ENCODE measurements around the gene KNL1. TPM values are rescaled to one million over a fixed set of nuclear protein-coding genes. Genes with fewer than 3 reads are reported as not detected.

The KNL1 gene
- total RNA-seq, 1 donor from 2014 or later, result 6.0 TPM

GRCh38 chr15:40706121-40706520, 112.1 kb downstream of the KNL1 start:
- H3K27ac Mint-ChIP-seq (ENCODE audit: unreplicated experiment), result no peak overlapping the region

More at GRCh38 chr15:40706121-40706520, 112.1 kb downstream of the KNL1 start:
- Mint-ChIP-seq H3K9me3 (ENCODE audit: low read depth) (no peaks in the 10 kb centered on the region), H3K27me3 (ENCODE audit: low read depth) (no peaks in the 10 kb centered on the region), H3K4me1 (ENCODE audit: low read depth) (no peaks in the 10 kb centered on the region), H3K36me3 (ENCODE audit: low read depth) (peaks cover 13% of the 10 kb centered on the region), H3K4me3 (ENCODE audit: unreplicated experiment) (no peak overlapping the region)
- TF ChIP-seq CTCF (IDR thresholded peaks at IDR 0.05), result no peak
- no peak for DNase-seq (ENCODE audit: low spot score)

Other genes with a start within 250 kb of the KNL1 start
- gene PHGR1, start 243.2 kb upstream of the KNL1 start, total RNA-seq, result not detected in 3 replicates
- gene DISP2, start 236.0 kb upstream of the KNL1 start, total RNA-seq, result 1.3 to 2.2 TPM (median 1.4 TPM) in 3 replicates
- gene KNSTRN, start 211.5 kb upstream of the KNL1 start, total RNA-seq, result 20.9 to 28.4 TPM (median 27.9 TPM) in 3 replicates
- 42.0 to 58.9 TPM (median 42.5 TPM) in 3 replicates for gene IVD, start 188.5 kb upstream of the KNL1 start, total RNA-seq
- 24.4 to 26.4 TPM (median 24.8 TPM) in 3 replicates for gene BAHD1, start 153.3 kb upstream of the KNL1 start, total RNA-seq
- gene CHST14, start 123.3 kb upstream of the KNL1 start, total RNA-seq, result 45.4 to 46.2 TPM (median 45.7 TPM) in 3 replicates
- gene CCDC32, start 29.2 kb upstream of the KNL1 start, total RNA-seq, result 16.7 to 22.5 TPM (median 21.2 TPM) in 3 replicates
- 7.7 to 10.9 TPM (median 10.2 TPM) in 3 replicates for gene RPUSD2, start 24.9 kb upstream of the KNL1 start, total RNA-seq
- 6.9 to 13.0 TPM (median 9.4 TPM) in 3 replicates for gene RAD51, start 100.9 kb downstream of the KNL1 start, total RNA-seq
- gene RMDN3, start 161.0 kb downstream of the KNL1 start, total RNA-seq, result 27.5 to 30.1 TPM (median 28.8 TPM) in 3 replicates
- 1.6 to 2.4 TPM (median 1.9 TPM) in 3 replicates for gene GCHFR, start 169.8 kb downstream of the KNL1 start, total RNA-seq
- 0.12 TPM in 1 of 3 replicates, not detected in the others for gene C15orf62, start 175.7 kb downstream of the KNL1 start, total RNA-seq
- gene ZFYVE19, start 212.8 kb downstream of the KNL1 start, total RNA-seq, result 15.5 to 22.5 TPM (median 15.8 TPM) in 3 replicates
- 26.4 to 31.8 TPM (median 29.1 TPM) in 3 replicates for gene DNAJC17, start 213.2 kb downstream of the KNL1 start, total RNA-seq
- not detected in 3 replicates for gene PPP1R14D, start 234.5 kb downstream of the KNL1 start, total RNA-seq
- 0.87 to 2.0 TPM (median 0.87 TPM) in 3 replicates for gene SPINT1, start 249.8 kb downstream of the KNL1 start, total RNA-seq